Muscle of arm (tissue), 12 donors: ENCODE measurements around the gene USH1G. TPM values are rescaled to one million over a fixed set of nuclear protein-coding genes. Genes with fewer than 3 reads are reported as not detected.
"Not testable (repeated sequence)": the region's sequence is repeated elsewhere in the genome, so short reads cannot be mapped to it uniquely, and the experiment has no call there.

Experiments
- DNase-seq: peaks from one replicate; pipeline ENCODE4 v3.0.0-alpha.2; 2013
- polyA plus RNA-seq, 12 donors: library from polyadenylated mRNA; unstranded; fragments of 120-200 nt; gene quantifications; one replicate each; pipeline ENCODE4 v1.2.1, GENCODE V29; 2013; ENCODE audit not compliant: insufficient read length in 12 of 12

Gene USH1G
- polyA plus RNA-seq, 12 donors: 0.04 to 2.3 (median 0.54) TPM; not detected in 8

DNA sequence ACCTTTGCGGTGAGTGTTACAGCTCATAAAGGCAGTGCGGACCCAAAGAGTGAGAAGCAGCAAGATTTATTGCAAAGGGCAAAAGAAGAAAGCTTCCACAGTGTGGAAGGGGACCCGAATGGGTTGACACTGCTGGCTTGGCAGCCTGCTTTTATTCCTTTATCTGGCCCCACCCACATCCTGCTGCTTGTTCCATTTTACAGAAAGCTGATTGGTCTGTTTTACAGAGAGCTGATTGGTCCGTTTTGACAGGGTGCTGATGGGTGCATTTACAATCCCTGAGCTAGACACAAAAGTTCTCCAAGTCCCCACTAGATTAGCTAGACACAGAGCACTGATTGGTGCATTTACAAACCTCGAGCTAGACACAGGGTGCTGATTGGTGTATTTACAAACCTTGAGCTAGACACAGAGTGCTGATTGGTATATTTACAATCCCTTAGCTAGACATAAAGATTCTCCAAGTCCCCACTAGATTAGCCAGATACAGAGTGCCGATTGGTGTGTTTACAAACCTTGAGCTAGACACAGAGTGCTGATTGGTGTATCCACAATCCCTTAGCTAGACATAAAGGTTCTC lies 16.8 kb downstream of the USH1G start:
- not testable (repeated sequence) for DNase-seq

GRCh38 chr17:74904687-74905409 lies 18.2 kb downstream of the USH1G start:
- DNase-seq: no peak

GRCh38 chr17:74903671-74904070 lies 19.4 kb downstream of the USH1G start:
- no peak for DNase-seq

DNA sequence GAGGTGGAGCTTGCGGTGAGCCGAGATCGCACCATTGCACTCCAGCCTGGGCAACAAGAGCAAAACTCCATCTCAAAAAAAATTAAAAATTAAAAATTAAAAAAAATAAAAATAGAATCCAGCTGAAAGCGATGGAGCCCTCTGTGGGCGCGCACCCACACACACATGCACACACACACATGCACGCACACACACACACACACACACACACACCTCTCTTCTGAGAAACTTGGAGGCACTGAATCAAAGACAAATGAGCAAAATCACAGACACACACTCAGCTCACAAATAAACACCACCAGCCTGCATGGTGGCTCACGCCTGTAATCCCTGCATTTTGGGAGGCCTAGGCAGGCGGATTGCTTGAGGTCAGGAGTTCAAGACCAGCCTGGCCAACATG lies 20.0 kb downstream of the USH1G start:
- DNase-seq: no peak

DNA sequence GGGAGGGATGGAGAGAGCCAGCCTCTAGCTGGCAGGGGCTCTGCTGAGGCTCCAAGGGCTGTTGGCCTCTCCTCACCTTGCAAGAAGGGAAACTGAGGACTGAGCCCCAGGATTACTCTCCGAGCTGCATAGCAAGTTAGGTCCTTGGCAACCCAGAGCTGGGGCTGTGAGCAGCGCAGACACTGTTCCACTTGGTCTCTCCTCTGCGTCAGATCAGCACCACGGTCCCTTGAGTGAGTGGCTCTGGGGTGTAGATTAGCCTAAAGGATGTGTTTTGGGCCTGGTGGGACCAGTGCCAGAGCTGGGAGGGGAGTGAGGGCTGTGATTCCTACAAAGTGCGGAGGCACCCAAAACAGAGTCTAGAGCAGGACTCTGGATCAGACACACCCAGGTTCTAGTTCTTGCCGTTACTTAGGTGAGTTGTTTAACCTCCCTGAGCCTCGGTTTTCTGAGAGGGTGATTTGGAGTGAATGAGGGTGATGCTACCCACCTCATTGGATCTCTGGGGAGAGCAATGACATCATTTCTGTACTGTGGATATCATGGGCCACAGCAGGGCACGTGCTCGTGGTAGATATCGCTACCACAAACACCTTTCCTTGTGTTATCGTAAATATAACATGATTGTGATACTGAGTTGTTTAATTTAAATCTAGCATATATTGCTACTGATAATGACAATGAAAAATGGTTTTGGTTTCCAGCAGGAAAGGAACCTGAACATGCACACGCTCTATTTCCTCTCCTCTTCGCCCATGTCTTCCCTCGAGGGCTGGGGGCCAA lies 21.5 kb downstream of the USH1G start:
- DNase-seq: no peak

DNA sequence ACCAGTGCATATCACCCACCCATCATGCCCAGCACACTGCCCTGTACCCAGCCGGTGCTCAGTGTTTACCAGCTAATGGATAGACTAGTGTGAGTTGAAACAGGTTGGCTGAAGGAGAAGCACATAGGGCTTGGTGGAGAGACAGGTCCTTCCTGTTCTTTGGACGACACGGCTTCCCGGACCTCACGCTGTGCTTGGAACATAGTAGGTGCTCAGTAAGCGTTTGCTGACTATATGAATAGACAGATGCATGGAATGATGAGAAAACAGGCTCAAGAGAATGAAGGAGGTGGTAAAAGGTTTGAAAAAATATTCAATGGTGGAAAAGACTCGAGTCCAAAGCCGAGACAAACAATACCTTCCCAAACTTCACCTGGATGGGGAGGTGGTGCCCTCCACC lies 22.8 kb downstream of the USH1G start:
- no peak for DNase-seq

GRCh38 chr17:74898376-74898946 lies 24.6 kb downstream of the USH1G start:
- no peak for DNase-seq

GRCh38 chr17:74893936-74894671 lies 29.0 kb downstream of the USH1G start:
- DNase-seq: no peak

DNA sequence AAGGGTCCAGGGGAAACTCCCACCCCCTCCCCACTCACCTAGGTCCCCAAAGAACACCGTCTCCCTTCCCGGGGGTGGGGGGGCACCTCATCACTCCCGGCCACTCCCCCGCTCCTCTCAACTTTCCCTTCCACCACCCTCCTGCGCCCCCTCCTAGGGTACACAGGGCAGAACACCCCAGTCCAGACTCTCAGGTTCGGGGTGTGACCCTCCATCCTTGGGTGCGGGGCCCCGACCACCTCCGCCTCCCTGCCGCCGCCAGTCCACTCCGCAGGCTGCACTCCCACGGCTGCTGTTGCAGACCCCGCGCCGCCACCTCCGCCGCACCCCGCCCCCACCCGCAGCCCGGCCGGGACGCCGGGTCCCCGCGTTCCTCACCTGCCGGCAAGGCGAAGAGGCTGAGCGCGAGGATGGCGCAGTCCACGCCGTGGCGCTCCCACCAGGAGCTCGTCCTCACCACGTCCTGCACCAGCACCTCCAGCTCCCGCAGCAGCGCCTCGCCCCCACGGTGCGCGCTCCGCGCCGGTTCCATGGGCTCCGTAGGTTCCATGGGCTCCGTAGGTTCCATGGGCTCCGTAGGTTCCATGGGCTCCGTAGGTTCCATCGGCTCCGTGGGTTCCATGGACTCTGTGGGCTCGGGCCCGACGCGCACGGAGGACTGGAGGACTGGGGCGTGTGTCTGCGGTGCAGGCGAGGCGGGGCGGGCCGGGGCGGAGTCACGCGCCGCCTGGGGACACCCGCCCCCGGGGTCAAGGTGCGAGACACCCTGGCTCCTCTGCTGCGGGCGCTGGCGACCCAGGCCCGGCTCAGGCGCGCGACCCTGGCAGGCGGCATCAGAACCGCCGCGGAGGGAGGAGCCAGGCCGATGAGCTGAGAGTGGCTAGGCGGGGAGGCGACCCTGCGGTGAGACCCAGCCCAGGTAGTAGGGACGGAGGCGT lies 29.8 kb downstream of the USH1G start, which contains the start of gene FADS6:
TSS of gene FADS6 (minus strand) at position 660 of the 938 bp plus-strand sequence. CDS start at position 622, 38 bp downstream.
- DNase-seq: no peak

- no peak for DNase-seq
Observed at GRCh38 chr17:74892013-74892841, 30.8 kb downstream of the USH1G start.

DNA sequence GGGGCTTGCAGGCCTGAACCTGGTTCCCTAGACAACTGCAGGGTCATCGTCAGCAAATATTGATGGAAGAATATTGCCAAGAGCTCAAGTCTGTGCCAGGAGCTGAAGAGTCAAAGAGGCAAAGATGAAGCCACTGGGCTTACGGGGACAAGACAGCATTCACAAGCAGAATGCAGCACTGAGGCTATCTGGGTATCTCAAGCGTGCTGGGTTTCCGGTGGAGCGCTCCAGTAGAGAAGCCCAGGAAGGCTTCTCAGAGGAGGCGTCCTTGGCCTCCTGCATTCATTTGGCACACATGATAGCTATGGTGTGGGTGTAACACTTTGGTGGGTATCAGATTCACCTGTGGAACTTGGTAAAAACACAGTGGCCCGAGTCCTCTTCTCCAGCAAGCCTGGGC lies 32.5 kb downstream of the USH1G start:
- DNase-seq: no peak

DNA sequence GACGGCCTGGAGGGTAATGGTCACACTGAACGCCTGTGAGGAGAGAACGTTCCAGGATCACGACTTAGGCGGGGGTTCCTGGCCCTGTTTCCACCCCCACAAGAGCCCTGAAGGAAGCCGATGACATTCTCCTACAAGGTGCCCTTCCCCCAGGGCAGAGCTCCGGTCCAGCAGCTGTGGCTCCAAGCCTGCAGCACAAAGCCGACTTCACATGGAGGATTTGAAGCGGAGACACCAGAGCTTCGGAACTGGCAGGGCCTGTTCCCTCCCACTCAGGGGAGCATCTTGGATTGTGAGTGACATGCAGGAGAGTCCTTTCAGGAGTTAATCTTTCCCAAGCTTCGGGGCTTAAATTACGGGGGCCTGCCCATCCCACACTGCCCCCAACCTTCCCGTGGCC lies 34.6 kb downstream of the USH1G start:
- no peak for DNase-seq

DNA sequence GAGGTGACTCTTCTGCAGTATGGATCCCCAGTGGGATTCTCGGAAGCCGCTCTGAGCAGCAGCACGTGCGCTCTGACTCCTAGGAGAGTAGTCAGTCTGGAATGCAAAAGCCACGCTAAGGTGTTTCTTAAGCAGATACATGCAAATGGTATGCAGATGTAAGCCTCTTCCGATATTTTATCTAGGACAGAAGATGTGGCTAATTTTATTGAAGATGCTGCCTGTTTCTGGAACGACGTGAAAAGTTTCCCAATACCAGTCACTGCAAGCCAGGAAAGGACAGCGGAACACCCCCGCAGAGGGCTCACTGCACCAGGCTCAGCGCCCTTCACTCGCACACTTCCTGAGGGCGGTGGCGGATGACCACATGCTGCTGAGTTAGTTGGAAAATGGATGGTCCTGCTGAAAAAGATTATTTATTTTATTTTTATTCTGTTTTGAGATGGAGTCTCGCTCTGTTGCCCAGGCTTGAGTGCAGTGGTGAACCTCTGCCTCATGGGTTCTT lies 39.8 kb downstream of the USH1G start:
- no peak for DNase-seq

DNA sequence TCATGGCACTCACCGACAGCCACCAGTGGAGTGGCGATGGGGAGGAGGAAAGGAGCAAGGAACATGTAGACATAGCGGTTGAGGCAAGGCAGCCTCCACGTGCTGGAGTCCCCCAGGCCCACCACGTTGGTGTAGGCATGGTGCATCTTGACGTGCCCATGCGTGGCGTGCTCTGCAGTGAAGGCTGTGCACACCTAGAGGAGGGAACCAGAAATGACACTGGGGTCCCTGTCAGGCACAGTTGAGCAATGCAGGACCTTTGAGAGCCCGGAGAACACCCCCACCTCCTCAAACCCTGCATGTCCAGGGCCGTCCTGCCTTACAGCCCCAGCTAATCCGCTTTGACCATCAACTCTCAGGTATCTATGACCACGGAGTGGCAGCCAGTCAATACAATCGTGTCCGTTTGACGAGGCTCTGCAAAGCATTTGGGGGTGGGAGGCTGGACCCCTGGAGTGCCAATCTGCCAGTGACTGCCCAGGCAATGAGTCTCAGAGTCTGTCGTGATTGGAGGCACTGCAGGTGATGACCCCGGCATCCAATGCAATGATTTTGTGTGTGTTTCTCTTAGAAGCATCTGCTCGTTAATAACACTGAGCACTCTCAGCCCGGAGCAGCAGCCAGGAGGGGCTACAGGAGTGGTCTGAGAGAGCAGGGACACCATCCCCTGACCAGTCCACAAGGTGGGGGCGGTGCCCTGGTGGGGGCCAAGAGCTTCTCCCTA lies 40.4 kb downstream of the USH1G start:
- DNase-seq: no peak

DNA sequence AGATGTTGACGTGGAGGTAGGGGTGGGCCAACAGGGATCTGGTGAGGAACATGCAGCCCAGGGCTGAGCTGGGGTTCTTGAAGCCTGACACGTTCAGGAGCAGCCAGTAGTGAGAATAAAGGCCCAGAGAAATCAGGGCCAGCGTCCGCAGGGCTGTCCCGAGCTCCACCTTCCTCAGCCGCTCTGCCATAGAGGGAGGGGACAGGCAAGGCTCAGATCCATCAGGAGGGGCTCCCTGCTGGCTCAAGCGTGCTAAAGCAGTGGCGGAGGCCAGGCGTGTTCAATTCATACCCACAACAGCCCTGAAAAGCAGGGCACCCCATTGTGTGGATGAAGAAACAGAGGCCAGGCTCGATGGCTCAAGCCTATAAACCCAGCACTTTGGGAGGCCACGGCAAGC lies 42.0 kb downstream of the USH1G start:
- no peak for DNase-seq

DNA sequence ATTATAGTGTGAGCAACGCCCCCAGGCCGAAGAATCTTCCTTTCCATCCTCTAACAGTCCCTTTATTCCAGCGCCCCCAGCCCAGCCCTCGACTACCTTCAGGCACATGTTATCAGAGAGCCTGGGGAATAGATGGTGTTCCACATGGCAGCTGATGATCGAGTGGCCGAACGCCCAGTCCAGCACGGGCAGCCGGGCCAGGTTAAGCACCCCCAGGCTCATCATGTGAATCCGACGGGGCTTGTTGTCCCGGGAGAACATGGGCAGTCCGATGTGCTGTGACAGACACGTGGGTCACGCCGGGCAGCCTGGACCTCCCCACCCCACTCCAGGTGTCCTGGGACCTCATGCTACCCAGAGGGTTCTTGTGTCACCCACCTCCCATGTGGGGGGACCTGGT lies 43.7 kb downstream of the USH1G start:
- DNase-seq: no peak

DNA sequence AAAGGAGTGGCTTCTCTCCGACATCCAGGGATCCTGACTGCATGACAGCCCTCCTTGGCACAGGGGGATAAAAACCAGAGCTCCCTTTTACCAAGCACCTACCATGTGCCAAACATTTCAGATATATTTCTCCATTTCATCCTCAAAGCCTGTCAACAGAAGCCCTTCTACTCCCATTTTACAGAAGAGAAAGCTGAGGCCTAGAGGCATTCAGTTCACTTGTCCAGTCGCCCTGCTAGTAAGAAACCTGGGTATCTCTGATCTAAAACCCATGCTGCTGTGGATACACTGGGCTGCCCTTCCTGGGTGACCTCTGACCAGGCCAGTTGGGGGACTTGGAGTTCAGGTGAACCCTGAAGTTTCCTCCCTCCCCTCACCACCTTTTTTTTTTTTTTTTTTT lies 44.4 kb downstream of the USH1G start:
- DNase-seq: no peak
